ENCODE results near the gene SARS2. TPM values are rescaled to one million over a fixed set of nuclear protein-coding genes. Genes with fewer than 3 reads are reported as not detected.

The SARS2 gene
- total RNA-seq, 1 experiment from 2014 or later = 74.7 TPM

- no peaks in the 10 kb centered on the region for H3K4me1 Mint-ChIP-seq
- TF ChIP-seq, protein P1, sequence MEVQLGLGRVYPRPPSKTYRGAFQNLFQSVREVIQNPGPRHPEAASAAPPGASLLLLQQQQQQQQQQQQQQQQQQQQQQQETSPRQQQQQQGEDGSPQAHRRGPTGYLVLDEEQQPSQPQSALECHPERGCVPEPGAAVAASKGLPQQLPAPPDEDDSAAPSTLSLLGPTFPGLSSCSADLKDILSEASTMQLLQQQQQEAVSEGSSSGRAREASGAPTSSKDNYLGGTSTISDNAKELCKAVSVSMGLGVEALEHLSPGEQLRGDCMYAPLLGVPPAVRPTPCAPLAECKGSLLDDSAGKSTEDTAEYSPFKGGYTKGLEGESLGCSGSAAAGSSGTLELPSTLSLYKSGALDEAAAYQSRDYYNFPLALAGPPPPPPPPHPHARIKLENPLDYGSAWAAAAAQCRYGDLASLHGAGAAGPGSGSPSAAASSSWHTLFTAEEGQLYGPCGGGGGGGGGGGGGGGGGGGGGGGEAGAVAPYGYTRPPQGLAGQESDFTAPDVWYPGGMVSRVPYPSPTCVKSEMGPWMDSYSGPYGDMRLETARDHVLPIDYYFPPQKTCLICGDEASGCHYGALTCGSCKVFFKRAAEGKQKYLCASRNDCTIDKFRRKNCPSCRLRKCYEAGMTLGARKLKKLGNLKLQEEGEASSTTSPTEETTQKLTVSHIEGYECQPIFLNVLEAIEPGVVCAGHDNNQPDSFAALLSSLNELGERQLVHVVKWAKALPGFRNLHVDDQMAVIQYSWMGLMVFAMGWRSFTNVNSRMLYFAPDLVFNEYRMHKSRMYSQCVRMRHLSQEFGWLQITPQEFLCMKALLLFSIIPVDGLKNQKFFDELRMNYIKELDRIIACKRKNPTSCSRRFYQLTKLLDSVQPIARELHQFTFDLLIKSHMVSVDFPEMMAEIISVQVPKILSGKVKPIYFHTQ (CRISPR knock-in tag; IDR thresholded peaks at IDR 0.05) = no peak
- no peak for TF ChIP-seq ERG (CRISPR knock-in tag; IDR thresholded peaks at IDR 0.05)
- TF ChIP-seq IRF2 (CRISPR knock-in tag; IDR thresholded peaks at IDR 0.05; ENCODE audit: borderline replicate concordance, low read depth) = no peak
- TF ChIP-seq, protein P2, sequence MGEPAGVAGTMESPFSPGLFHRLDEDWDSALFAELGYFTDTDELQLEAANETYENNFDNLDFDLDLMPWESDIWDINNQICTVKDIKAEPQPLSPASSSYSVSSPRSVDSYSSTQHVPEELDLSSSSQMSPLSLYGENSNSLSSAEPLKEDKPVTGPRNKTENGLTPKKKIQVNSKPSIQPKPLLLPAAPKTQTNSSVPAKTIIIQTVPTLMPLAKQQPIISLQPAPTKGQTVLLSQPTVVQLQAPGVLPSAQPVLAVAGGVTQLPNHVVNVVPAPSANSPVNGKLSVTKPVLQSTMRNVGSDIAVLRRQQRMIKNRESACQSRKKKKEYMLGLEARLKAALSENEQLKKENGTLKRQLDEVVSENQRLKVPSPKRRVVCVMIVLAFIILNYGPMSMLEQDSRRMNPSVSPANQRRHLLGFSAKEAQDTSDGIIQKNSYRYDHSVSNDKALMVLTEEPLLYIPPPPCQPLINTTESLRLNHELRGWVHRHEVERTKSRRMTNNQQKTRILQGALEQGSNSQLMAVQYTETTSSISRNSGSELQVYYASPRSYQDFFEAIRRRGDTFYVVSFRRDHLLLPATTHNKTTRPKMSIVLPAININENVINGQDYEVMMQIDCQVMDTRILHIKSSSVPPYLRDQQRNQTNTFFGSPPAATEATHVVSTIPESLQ (CRISPR knock-in tag; IDR thresholded peaks at IDR 0.05) = no peak
- TF ChIP-seq, protein P3, sequence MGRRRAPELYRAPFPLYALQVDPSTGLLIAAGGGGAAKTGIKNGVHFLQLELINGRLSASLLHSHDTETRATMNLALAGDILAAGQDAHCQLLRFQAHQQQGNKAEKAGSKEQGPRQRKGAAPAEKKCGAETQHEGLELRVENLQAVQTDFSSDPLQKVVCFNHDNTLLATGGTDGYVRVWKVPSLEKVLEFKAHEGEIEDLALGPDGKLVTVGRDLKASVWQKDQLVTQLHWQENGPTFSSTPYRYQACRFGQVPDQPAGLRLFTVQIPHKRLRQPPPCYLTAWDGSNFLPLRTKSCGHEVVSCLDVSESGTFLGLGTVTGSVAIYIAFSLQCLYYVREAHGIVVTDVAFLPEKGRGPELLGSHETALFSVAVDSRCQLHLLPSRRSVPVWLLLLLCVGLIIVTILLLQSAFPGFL (CRISPR knock-in tag; IDR thresholded peaks at IDR 0.05; ENCODE audit: borderline replicate concordance) = no peak
- TF ChIP-seq GABPB1 (CRISPR knock-in tag; IDR thresholded peaks at IDR 0.05) = no peak
- TF ChIP-seq ZNF263 (CRISPR knock-in tag; IDR thresholded peaks at IDR 0.05; ENCODE audit: low read depth) = no peak
- no peak for TF ChIP-seq HMGXB4 (CRISPR knock-in tag; IDR thresholded peaks at IDR 0.05)
- TF ChIP-seq TP53 (CRISPR knock-in tag; IDR thresholded peaks at IDR 0.05) = no peak
- no peak for TF ChIP-seq USF2 (CRISPR knock-in tag; IDR thresholded peaks at IDR 0.05)
- TF ChIP-seq, protein P4, sequence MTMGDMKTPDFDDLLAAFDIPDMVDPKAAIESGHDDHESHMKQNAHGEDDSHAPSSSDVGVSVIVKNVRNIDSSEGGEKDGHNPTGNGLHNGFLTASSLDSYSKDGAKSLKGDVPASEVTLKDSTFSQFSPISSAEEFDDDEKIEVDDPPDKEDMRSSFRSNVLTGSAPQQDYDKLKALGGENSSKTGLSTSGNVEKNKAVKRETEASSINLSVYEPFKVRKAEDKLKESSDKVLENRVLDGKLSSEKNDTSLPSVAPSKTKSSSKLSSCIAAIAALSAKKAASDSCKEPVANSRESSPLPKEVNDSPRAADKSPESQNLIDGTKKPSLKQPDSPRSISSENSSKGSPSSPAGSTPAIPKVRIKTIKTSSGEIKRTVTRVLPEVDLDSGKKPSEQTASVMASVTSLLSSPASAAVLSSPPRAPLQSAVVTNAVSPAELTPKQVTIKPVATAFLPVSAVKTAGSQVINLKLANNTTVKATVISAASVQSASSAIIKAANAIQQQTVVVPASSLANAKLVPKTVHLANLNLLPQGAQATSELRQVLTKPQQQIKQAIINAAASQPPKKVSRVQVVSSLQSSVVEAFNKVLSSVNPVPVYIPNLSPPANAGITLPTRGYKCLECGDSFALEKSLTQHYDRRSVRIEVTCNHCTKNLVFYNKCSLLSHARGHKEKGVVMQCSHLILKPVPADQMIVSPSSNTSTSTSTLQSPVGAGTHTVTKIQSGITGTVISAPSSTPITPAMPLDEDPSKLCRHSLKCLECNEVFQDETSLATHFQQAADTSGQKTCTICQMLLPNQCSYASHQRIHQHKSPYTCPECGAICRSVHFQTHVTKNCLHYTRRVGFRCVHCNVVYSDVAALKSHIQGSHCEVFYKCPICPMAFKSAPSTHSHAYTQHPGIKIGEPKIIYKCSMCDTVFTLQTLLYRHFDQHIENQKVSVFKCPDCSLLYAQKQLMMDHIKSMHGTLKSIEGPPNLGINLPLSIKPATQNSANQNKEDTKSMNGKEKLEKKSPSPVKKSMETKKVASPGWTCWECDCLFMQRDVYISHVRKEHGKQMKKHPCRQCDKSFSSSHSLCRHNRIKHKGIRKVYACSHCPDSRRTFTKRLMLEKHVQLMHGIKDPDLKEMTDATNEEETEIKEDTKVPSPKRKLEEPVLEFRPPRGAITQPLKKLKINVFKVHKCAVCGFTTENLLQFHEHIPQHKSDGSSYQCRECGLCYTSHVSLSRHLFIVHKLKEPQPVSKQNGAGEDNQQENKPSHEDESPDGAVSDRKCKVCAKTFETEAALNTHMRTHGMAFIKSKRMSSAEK (CRISPR knock-in tag; IDR thresholded peaks at IDR 0.05; ENCODE audit: borderline replicate concordance) = no peak
- TF ChIP-seq, protein P5, sequence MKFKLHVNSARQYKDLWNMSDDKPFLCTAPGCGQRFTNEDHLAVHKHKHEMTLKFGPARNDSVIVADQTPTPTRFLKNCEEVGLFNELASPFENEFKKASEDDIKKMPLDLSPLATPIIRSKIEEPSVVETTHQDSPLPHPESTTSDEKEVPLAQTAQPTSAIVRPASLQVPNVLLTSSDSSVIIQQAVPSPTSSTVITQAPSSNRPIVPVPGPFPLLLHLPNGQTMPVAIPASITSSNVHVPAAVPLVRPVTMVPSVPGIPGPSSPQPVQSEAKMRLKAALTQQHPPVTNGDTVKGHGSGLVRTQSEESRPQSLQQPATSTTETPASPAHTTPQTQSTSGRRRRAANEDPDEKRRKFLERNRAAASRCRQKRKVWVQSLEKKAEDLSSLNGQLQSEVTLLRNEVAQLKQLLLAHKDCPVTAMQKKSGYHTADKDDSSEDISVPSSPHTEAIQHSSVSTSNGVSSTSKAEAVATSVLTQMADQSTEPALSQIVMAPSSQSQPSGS (CRISPR knock-in tag; IDR thresholded peaks at IDR 0.05; ENCODE audit: borderline replicate concordance, low read depth) = no peak
- TF ChIP-seq, protein P6, sequence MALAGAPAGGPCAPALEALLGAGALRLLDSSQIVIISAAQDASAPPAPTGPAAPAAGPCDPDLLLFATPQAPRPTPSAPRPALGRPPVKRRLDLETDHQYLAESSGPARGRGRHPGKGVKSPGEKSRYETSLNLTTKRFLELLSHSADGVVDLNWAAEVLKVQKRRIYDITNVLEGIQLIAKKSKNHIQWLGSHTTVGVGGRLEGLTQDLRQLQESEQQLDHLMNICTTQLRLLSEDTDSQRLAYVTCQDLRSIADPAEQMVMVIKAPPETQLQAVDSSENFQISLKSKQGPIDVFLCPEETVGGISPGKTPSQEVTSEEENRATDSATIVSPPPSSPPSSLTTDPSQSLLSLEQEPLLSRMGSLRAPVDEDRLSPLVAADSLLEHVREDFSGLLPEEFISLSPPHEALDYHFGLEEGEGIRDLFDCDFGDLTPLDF (CRISPR knock-in tag; IDR thresholded peaks at IDR 0.05) = no peak
- no peak for TF ChIP-seq SOX15 (CRISPR knock-in tag; IDR thresholded peaks at IDR 0.05)
- no peak for TF ChIP-seq KAT7 (CRISPR knock-in tag; IDR thresholded peaks at IDR 0.05; ENCODE audit: borderline replicate concordance)
- no peak for TF ChIP-seq ZNF317 (CRISPR knock-in tag; IDR thresholded peaks at IDR 0.05; ENCODE audit: borderline replicate concordance, low read depth)
- no peak for TF ChIP-seq SP1 (CRISPR knock-in tag; conservative IDR thresholded peaks at IDR 0.05)
- ATAC-seq (no peak), DNase-seq (ENCODE audit: low spot score) (no peak)
- ChIA-PET POLR2A (no interaction called here), CTCF (interaction anchor here (3.6 kb wide), 1 partner anchor 12 kb away, joined by 24 read pairs; the partner anchor contains the start of genes MRPS12 and SARS2)
- peaks cover 13% of the 10 kb centered on the region for H3K36me3 Mint-ChIP-seq
- no peak overlapping the region for H3K27ac Mint-ChIP-seq
- H3K4me3 Mint-ChIP-seq = no peak overlapping the region
- H3K27me3 Mint-ChIP-seq (ENCODE audit: low read depth) = no peaks in the 10 kb centered on the region
- H3K9me3 Mint-ChIP-seq = 0 out of 2 replicates have a peak, but pooled peaks cover 4% of the 10 kb centered on the region
Observed at GRCh38 chr19:38918526-38918925, 12.0 kb downstream of the SARS2 start.

All from WTC11 (cell line).